Ishikawa (cell line): ENCODE results near the gene TBXAS1.

Experiments used
- CEBPB ChIP-seq: IDR thresholded peaks from 2 replicates; pipeline ENCODE4 v1.6.1; 2012
- CREB1 ChIP-seq: IDR thresholded peaks from 2 replicates; pipeline ENCODE4 v1.6.1; 2012; ENCODE audit warnings: low read depth
- EGR1 ChIP-seq: IDR thresholded peaks from 2 replicates; pipeline ENCODE4 v1.6.1; 2012
- EP300 ChIP-seq: IDR thresholded peaks from 2 replicates; pipeline ENCODE4 v1.6.1; 2012; ENCODE audit warnings: borderline replicate concordance
- FOXM1 ChIP-seq: IDR thresholded peaks from 2 replicates; pipeline ENCODE4 v1.6.1; 2012; ENCODE audit warnings: low read depth, borderline replicate concordance
- NFIC ChIP-seq: IDR thresholded peaks from 2 replicates; pipeline ENCODE4 v1.6.1; 2012
- RAD21 ChIP-seq: IDR thresholded peaks from 2 replicates; pipeline ENCODE4 v1.6.1; 2012; ENCODE audit warnings: low read depth
- TAF1 ChIP-seq: IDR thresholded peaks from 2 replicates; pipeline ENCODE4 v1.6.1; 2012; ENCODE audit warnings: low read depth, mild to moderate bottlenecking
- TCF12 ChIP-seq: IDR thresholded peaks from 2 replicates; pipeline ENCODE4 v1.6.1; 2012; ENCODE audit warnings: low read depth
- TEAD4 ChIP-seq: IDR thresholded peaks from 2 replicates; pipeline ENCODE4 v1.6.1; 2012
- YY1 ChIP-seq: IDR thresholded peaks from 2 replicates; pipeline ENCODE4 v1.6.1; 2012; ENCODE audit warnings: low read depth
- ZBTB7A ChIP-seq: IDR thresholded peaks from 2 replicates; pipeline ENCODE4 v1.6.1; 2012; ENCODE audit warnings: low read depth
- TF ChIP-seq, protein P1 (sequence below): IDR thresholded peaks from 2 replicates; pipeline ENCODE4 v1.6.1; 2012
- TF ChIP-seq, protein P2 (sequence below): IDR thresholded peaks from 2 replicates; pipeline ENCODE4 v1.6.1; 2012; ENCODE audit warnings: low read depth, mild to moderate bottlenecking
- TF ChIP-seq, protein P3 (sequence below): IDR thresholded peaks from 2 replicates; pipeline ENCODE4 v1.6.1; 2012

Gene TBXAS1

DNA sequence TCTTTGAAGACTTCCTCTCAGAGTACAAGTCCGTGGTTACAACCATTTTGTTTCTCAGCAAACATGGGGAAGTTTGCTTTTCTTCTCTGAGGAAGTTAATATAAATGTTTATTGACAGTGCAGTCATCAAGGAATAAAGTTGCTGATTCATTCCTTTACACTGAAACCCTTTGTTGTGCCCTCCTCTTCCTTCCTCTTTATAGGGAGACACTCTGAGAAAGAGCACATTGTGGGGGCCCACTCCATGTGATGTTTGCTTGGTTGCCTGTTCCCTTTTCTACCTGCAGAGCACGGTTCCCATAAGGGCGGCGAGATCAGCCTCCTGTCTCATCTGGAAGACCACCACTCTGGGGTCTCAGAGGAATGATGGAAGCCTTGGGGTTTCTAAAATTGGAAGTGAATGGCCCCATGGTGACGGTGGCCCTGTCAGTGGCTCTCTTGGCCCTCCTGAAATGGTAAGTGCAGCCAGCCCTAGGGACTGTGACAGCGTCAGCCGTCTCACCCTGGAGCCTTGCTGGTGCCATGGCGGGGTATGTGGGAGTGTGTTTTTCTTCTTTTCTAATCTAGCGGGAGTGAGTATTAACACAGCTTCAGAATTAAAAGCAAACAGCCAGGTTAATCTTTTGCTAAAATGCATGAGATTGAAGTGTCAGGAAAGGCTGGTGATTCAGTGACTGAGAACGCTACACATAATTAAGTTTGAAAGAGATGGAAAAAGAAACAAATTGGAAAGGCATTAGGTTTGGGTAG is at the start of gene TBXAS1:
Gene TBXAS1 (plus strand): TSS at position 240 of the 750 bp plus-strand sequence. CDS start 127 bp downstream, at position 367.
- TF ChIP-seq RAD21 (no peak), YY1 (no peak), CREB1 (no peak), ZBTB7A (no peak), NFIC (no peak), FOXM1 (no peak), TCF12 (no peak), EP300 (no peak), TEAD4 (no peak), TAF1 (no peak)
- TF ChIP-seq, protein P1, sequence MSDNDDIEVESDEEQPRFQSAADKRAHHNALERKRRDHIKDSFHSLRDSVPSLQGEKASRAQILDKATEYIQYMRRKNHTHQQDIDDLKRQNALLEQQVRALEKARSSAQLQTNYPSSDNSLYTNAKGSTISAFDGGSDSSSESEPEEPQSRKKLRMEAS: no peak
- TF ChIP-seq, protein P2, sequence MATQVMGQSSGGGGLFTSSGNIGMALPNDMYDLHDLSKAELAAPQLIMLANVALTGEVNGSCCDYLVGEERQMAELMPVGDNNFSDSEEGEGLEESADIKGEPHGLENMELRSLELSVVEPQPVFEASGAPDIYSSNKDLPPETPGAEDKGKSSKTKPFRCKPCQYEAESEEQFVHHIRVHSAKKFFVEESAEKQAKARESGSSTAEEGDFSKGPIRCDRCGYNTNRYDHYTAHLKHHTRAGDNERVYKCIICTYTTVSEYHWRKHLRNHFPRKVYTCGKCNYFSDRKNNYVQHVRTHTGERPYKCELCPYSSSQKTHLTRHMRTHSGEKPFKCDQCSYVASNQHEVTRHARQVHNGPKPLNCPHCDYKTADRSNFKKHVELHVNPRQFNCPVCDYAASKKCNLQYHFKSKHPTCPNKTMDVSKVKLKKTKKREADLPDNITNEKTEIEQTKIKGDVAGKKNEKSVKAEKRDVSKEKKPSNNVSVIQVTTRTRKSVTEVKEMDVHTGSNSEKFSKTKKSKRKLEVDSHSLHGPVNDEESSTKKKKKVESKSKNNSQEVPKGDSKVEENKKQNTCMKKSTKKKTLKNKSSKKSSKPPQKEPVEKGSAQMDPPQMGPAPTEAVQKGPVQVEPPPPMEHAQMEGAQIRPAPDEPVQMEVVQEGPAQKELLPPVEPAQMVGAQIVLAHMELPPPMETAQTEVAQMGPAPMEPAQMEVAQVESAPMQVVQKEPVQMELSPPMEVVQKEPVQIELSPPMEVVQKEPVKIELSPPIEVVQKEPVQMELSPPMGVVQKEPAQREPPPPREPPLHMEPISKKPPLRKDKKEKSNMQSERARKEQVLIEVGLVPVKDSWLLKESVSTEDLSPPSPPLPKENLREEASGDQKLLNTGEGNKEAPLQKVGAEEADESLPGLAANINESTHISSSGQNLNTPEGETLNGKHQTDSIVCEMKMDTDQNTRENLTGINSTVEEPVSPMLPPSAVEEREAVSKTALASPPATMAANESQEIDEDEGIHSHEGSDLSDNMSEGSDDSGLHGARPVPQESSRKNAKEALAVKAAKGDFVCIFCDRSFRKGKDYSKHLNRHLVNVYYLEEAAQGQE: no peak
- TF ChIP-seq, protein P3, sequence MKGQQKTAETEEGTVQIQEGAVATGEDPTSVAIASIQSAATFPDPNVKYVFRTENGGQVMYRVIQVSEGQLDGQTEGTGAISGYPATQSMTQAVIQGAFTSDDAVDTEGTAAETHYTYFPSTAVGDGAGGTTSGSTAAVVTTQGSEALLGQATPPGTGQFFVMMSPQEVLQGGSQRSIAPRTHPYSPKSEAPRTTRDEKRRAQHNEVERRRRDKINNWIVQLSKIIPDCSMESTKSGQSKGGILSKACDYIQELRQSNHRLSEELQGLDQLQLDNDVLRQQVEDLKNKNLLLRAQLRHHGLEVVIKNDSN: no peak

DNA sequence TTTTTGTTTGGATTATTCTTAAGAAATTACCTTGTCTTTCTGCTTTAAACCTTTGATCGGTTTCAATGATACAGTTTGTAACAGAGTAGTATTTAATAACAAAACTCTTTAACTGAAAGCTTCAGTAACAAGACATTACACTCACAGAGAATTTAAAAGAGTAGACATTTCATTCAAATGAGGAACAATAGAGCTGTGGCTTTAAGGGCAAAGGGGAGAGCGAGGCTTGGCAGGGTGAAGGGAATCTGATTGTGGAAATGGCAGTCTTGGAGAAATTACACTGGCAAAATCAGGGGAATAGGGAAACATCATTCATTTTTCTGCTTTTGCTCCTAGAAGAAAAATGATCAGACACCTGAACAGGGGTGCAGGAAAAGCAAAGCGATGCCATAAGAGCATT is 46.1 kb upstream of the TBXAS1 start:
- TF ChIP-seq TCF12 (no peak), EGR1 (no peak), NFIC (no peak), CEBPB (no peak), TAF1 (no peak)
- TF ChIP-seq, protein P3: no peak

DNA sequence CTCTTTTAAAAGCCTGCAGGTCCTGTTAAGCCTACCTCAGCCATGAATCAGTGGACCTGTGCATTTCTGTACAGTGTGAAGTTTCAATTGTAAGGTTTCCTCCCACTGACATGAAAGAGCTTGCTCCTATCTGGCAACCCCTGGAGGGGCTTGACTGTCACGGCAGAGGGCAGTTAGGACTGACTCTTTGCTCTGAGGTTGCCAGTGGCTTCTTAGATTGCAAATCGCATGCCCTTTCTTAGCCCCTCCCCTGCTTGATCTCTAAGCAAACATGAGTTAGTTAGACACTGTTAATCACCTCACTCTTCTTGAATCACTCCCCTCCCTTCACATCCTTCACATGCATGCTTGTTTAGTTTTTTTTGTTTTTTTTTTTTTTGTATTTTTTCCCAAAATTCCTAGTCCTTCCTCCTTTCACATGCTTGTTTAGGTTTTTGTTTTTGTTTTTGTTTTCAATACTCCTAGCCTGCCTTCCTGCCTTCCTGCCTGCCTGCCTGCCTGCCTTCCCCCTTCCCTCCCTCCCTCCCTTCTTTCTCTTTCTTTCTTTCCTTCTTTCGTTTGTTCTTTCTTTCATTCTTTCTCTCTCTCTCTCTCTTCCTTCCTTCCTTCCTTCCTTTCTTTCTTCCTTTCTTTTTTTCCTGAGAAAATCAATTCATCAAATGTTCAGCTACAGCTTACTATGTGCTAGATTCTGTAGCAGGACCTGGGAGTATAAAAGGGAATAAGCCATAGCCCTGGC is 45.2 kb upstream of the TBXAS1 start:
- TF ChIP-seq RAD21 (no peak), FOXM1 (no peak), TAF1 (no peak)
- TF ChIP-seq, protein P1: no peak
- TF ChIP-seq, protein P3: no peak

DNA sequence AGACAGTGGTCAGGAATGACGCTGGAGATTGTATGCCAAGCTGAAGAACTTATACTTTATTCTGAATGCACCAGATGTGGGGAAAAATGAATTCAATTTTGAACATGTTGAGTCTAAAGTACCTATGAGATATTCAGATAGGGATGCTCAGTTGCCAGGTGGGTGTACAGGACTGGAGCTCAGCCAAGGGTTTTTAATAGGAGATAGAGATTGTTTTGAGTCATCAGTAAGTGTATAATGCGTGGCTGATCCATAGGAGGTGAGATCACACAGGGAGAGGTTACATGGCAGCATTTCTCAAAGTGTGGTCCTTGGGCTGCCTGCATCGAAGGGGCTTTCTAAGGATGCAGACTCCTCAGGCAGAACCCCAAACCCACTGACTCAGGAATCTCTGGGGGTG is 44.4 kb upstream of the TBXAS1 start:
- TF ChIP-seq TEAD4: no peak
- no peak for TF ChIP-seq TCF12
- no peak for TF ChIP-seq FOXM1
- TF ChIP-seq NFIC: no peak

DNA sequence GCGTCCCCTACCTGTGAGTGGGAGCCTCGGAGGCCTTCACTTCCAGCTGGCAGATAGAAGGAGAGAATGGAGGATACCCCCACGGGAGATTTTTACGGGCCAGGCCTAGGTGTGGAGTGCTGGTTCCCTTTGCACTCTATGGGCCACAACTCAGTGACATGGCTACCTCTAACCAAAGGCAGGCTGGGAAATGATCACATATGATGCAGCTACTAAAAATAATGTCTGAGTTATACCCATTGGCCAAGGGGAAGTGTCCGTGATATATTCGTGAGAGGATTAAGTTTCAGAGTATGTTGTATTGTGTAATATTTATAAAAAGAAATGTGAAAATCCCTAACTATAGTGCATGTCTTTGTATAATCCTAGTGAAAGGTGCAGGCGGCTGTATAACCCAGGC is 37.7 kb upstream of the TBXAS1 start:
- no peak for TF ChIP-seq TEAD4
- TF ChIP-seq TAF1: no peak
- no peak for TF ChIP-seq ZBTB7A
- TF ChIP-seq, protein P2: no peak
- no peak for TF ChIP-seq EGR1
- no peak for TF ChIP-seq EP300
- TF ChIP-seq RAD21: no peak
- TF ChIP-seq TCF12: no peak
- no peak for TF ChIP-seq FOXM1
- TF ChIP-seq, protein P1: no peak
- no peak for TF ChIP-seq CREB1
- TF ChIP-seq, protein P3: no peak
- TF ChIP-seq NFIC: no peak
- TF ChIP-seq CEBPB: no peak
